ENCODE results near the gene PLTP.

Gene PLTP

DNA sequence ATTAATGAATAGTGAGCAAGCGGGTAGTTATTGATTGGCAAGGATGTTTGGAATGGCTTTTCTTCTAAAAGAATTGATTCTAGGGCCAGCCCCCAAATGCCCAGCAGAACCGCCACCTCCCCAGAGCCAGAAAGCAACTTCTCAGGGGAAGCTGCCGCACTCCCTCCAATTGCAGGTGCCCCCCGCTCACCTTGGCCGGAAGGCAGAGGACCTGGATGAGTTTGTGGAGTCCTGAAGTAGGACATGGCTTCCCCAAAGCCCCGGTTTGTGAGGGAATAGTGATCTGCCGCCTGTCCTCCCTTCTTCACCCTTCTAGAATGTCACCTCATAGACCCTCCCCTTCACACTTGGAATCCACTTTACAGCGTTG, 24.6 kb downstream of the PLTP start, which contains the start of gene SPATA25:
TSS of gene SPATA25 (minus strand) at position 277 of the 370 bp plus-strand sequence. CDS start at position 245, 32 bp downstream.
- H2BK120ac ChIP-seq (ENCODE audit: low read depth, low read length), result no peak within 1 kb of the TSS
- no CpG with 5 or more reads among the region's 8 CpGs for WGBS, 2 donors (ENCODE audit: extremely low coverage in 2 of 2, insufficient read length in 2 of 2, insufficient replicate concordance in 1 of 2)
- H3K9me3 ChIP-seq (replicated peaks in 1 of 2; ENCODE audit: control insufficient read depth in 2 of 2, insufficient read depth in 1 of 2, low read depth in 1 of 2, low read length in 2 of 2), result peaks cover 0 to 1% of the 10 kb centered on the region in 2 donors

DNA sequence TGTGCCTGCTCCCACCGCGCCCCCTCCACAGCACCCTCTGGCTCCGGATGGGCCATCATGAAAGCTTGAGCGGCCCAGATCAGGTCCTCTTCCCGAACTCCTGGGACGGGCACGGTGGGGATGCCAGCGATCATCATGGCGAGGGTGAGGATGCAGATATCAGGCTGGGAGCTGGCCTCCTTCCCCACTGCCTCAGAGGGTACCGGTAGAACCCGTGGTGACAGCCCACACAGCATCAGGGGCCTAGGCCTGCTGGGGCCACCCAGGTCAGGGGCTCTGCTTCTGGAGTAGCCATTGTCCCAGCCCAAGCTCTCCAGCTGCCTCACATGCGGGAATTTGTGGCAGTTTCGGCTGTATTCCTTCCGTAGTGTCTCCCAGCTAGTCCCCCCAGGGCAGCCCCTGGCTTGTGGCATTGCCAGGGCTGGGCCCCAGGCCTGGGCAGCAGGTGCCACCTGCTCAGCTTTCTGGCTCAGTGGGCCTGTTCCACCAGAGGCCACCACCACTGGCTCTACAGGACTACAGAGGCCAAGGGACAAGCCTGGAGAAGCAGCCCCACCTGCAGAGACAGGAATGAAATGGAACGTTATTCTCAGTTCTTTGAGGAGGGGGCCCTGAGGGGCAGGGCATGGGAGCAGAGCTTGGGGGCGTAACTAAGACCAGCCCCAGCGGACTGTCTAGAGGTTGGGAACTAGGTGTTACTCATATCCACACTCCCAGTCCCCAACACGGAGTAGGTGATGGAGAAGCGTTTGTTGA, 25.2 kb downstream of the PLTP start:
- Histone ChIP-seq H3K4ac (ENCODE audit: low read length) (no peak overlapping the region), H3K23ac (ENCODE audit: low read depth, low read length, poor library complexity) (no peak overlapping the region), H3K36me3 (replicated peaks in 1 of 2; ENCODE audit: control insufficient read depth in 2 of 2, insufficient read depth in 2 of 2, low read length in 2 of 2) (peaks cover 19 to 46% of the 10 kb centered on the region in 2 donors), H3K18ac (ENCODE audit: low read length) (no peak overlapping the region), H3K9me3 (replicated peaks in 1 of 2; ENCODE audit: control insufficient read depth in 2 of 2, insufficient read depth in 1 of 2, low read depth in 1 of 2, low read length in 2 of 2) (peaks cover 0 to 1% of the 10 kb centered on the region in 2 donors), H3K14ac (ENCODE audit: low read length) (no peak overlapping the region), H4K91ac (ENCODE audit: low read depth, low read length, poor library complexity) (no peak overlapping the region), H2BK12ac (ENCODE audit: low read length) (no peak overlapping the region), H2BK120ac (ENCODE audit: low read depth, low read length) (no peak overlapping the region), H2AK5ac (ENCODE audit: low read depth, low read length) (no peak overlapping the region), H3K27me3 (ENCODE audit: control insufficient read depth in 3 of 3, insufficient read depth in 3 of 3, low read depth in 1 of 3, low read length in 3 of 3) (peaks cover 0 to 7% (median 0%) of the 10 kb centered on the region in 3 experiments), H4K8ac (ENCODE audit: low read depth, low read length) (no peak overlapping the region), H2BK5ac (ENCODE audit: low read length) (no peak overlapping the region), H2AFZ (ENCODE audit: low read length) (no peak overlapping the region), H3K79me1 (ENCODE audit: low read depth, low read length) (peaks cover 2% of the 10 kb centered on the region), H3K4me2 (ENCODE audit: insufficient read depth, low read length, poor library complexity, severe bottlenecking) (no peak overlapping the region), H3K4me3 (ENCODE audit: low read length in 2 of 2) (no peak overlapping the region), H3K9ac (ENCODE audit: low read depth, low read length, poor library complexity) (no peak overlapping the region), H3K4me1 (ENCODE audit: control insufficient read depth in 2 of 2, insufficient read depth in 1 of 2, low read depth in 1 of 2, low read length in 2 of 2) (peaks cover 3 to 5% of the 10 kb centered on the region in 2 donors), H3K27ac (replicated peaks; ENCODE audit: low read length) (no peak overlapping the region), H2BK15ac (ENCODE audit: low read length) (no peak overlapping the region)
- no peak for DNase-seq (ENCODE audit: low spot score)
- WGBS, 2 donors (ENCODE audit: extremely low coverage in 2 of 2, insufficient read length in 2 of 2, insufficient replicate concordance in 1 of 2), result no CpG with 5 or more reads among the region's 19 CpGs

More for the DNA sequence above, 24.6 kb downstream of the PLTP start, which contains the start of gene SPATA25:
- Histone ChIP-seq H3K9ac (ENCODE audit: low read depth, low read length, poor library complexity) (no peak within 1 kb of the TSS), H2AFZ (ENCODE audit: low read length) (no peak within 1 kb of the TSS), H3K27ac (replicated peaks; ENCODE audit: low read length) (no peak within 1 kb of the TSS), H2BK5ac (ENCODE audit: low read length) (no peak within 1 kb of the TSS), H3K4ac (ENCODE audit: low read length) (no peak within 1 kb of the TSS), H3K36me3 (replicated peaks in 1 of 2; ENCODE audit: control insufficient read depth in 2 of 2, insufficient read depth in 2 of 2, low read length in 2 of 2) (peaks cover 19 to 45% of the 10 kb centered on the region in 2 donors), H3K4me3 (ENCODE audit: low read length in 2 of 2) (no peak within 1 kb of the TSS), H4K8ac (ENCODE audit: low read depth, low read length) (no peak within 1 kb of the TSS), H3K79me1 (ENCODE audit: low read depth, low read length) (peaks cover 2% of the 10 kb centered on the region), H3K14ac (ENCODE audit: low read length) (no peak within 1 kb of the TSS), H3K4me2 (ENCODE audit: insufficient read depth, low read length, poor library complexity, severe bottlenecking) (no peak within 1 kb of the TSS), H3K18ac (ENCODE audit: low read length) (no peak within 1 kb of the TSS), H2BK15ac (ENCODE audit: low read length) (no peak within 1 kb of the TSS), H3K23ac (ENCODE audit: low read depth, low read length, poor library complexity) (no peak within 1 kb of the TSS), H3K27me3 (ENCODE audit: control insufficient read depth in 3 of 3, insufficient read depth in 3 of 3, low read depth in 1 of 3, low read length in 3 of 3) (peaks cover 0 to 7% (median 0%) of the 10 kb centered on the region in 3 experiments), H4K91ac (ENCODE audit: low read depth, low read length, poor library complexity) (no peak within 1 kb of the TSS), H3K4me1 (ENCODE audit: control insufficient read depth in 2 of 2, insufficient read depth in 1 of 2, low read depth in 1 of 2, low read length in 2 of 2) (peaks cover 5 to 6% of the 10 kb centered on the region in 2 donors), H2BK12ac (ENCODE audit: low read length) (no peak within 1 kb of the TSS), H2AK5ac (ENCODE audit: low read depth, low read length) (no peak within 1 kb of the TSS)
- no peak for DNase-seq (ENCODE audit: low spot score)

DNA sequence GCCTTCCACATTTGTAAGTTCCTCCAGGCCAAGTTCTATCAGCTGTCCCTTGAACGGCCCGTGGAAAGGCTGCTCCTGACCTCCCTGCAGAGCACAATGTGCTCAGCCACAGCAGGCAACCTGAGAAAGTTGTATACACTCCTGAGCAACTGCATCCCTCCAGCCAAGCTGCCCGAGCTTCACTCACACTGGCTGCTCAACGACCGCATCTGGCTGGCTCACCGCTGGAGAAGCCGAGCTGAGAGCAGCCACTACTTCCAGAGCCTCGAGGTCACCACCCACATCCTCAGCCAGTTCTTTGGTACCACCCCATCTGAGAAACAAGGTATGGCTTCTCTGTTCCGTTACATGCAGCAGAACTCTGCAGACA, 28.9 kb downstream of the PLTP start:
- Histone ChIP-seq H3K79me1 (ENCODE audit: low read depth, low read length) (peaks cover 1% of the 10 kb centered on the region), H2AFZ (ENCODE audit: low read length) (no peak overlapping the region), H4K8ac (ENCODE audit: low read depth, low read length) (no peak overlapping the region), H3K27me3 (ENCODE audit: control insufficient read depth in 3 of 3, insufficient read depth in 3 of 3, low read depth in 1 of 3, low read length in 3 of 3) (no peaks in the 10 kb centered on the region), H3K14ac (ENCODE audit: low read length) (no peak overlapping the region), H2BK15ac (ENCODE audit: low read length) (no peak overlapping the region), H3K36me3 (replicated peaks in 1 of 2; ENCODE audit: control insufficient read depth in 2 of 2, insufficient read depth in 2 of 2, low read length in 2 of 2) (peaks cover 19 to 51% of the 10 kb centered on the region in 2 donors), H4K91ac (ENCODE audit: low read depth, low read length, poor library complexity) (no peak overlapping the region), H2BK120ac (ENCODE audit: low read depth, low read length) (no peak overlapping the region), H3K4me2 (ENCODE audit: insufficient read depth, low read length, poor library complexity, severe bottlenecking) (no peak overlapping the region), H3K9ac (ENCODE audit: low read depth, low read length, poor library complexity) (no peak overlapping the region), H3K9me3 (replicated peaks in 1 of 2; ENCODE audit: control insufficient read depth in 2 of 2, insufficient read depth in 1 of 2, low read depth in 1 of 2, low read length in 2 of 2) (peaks cover 0 to 1% of the 10 kb centered on the region in 2 donors), H3K18ac (ENCODE audit: low read length) (no peak overlapping the region), H3K23ac (ENCODE audit: low read depth, low read length, poor library complexity) (no peak overlapping the region), H2BK5ac (ENCODE audit: low read length) (no peak overlapping the region), H3K27ac (replicated peaks; ENCODE audit: low read length) (no peak overlapping the region), H3K4ac (ENCODE audit: low read length) (no peak overlapping the region), H3K4me3 (ENCODE audit: low read length in 2 of 2) (no peak overlapping the region), H2BK12ac (ENCODE audit: low read length) (no peak overlapping the region), H3K4me1 (ENCODE audit: control insufficient read depth in 2 of 2, insufficient read depth in 1 of 2, low read depth in 1 of 2, low read length in 2 of 2) (peaks cover 0 to 3% of the 10 kb centered on the region in 2 donors), H2AK5ac (ENCODE audit: low read depth, low read length) (no peak overlapping the region)
- WGBS, 2 donors (ENCODE audit: extremely low coverage in 2 of 2, insufficient read length in 2 of 2, insufficient replicate concordance in 1 of 2), result no CpG with 5 or more reads among the region's 9 CpGs
- no peak for DNase-seq (ENCODE audit: low spot score)

DNA sequence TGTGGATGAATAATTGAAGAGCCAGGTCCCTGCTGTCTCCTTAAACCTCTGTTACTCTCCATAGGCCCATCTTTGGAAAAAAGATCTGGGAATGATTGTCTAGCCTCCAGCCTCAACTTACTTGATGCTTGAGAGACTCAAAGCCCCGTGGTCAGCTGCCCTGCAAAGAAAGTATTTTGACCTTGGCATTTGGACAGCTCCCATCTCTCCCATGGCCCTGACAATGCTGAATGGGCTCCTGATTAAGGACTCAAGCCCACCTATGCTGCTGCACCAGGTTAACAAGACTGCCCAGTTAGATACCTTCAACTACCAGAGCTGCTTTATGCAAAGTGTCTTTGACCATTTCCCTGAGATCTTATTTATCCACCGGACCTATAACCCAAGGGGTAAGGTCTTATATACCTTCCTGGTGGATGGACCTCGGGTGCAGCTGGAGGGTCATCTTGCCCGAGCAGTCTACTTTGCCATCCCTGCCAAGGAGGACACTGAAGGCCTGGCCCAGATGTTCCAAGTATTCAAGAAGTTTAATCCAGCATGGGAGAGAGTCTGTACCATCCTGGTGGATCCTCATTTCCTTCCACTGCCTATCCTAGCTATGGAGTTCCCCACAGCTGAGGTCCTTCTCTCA, 29.4 kb downstream of the PLTP start:
- no peak overlapping the region for H2BK5ac ChIP-seq (ENCODE audit: low read length)
- H3K27ac ChIP-seq (replicated peaks; ENCODE audit: low read length), result no peak overlapping the region
- H2AK5ac ChIP-seq (ENCODE audit: low read depth, low read length), result no peak overlapping the region
- peaks cover 1% of the 10 kb centered on the region for H3K79me1 ChIP-seq (ENCODE audit: low read depth, low read length)
- H3K4ac ChIP-seq (ENCODE audit: low read length), result no peak overlapping the region
- H3K4me2 ChIP-seq (ENCODE audit: insufficient read depth, low read length, poor library complexity, severe bottlenecking), result no peak overlapping the region
- H2BK15ac ChIP-seq (ENCODE audit: low read length), result no peak overlapping the region
- no peak overlapping the region for H3K4me3 ChIP-seq (ENCODE audit: low read length in 2 of 2)
- H4K8ac ChIP-seq (ENCODE audit: low read depth, low read length), result no peak overlapping the region
- no peak overlapping the region for H2AFZ ChIP-seq (ENCODE audit: low read length)
- no peak overlapping the region for H2BK12ac ChIP-seq (ENCODE audit: low read length)
- no peak for DNase-seq (ENCODE audit: low spot score)
- H3K18ac ChIP-seq (ENCODE audit: low read length), result no peak overlapping the region
- no peak overlapping the region for H3K9ac ChIP-seq (ENCODE audit: low read depth, low read length, poor library complexity)
- no peak overlapping the region for H4K91ac ChIP-seq (ENCODE audit: low read depth, low read length, poor library complexity)
- H3K27me3 ChIP-seq (ENCODE audit: control insufficient read depth in 3 of 3, insufficient read depth in 3 of 3, low read depth in 1 of 3, low read length in 3 of 3), result no peaks in the 10 kb centered on the region
- peaks cover 0 to 3% of the 10 kb centered on the region in 2 donors for H3K4me1 ChIP-seq (ENCODE audit: control insufficient read depth in 2 of 2, insufficient read depth in 1 of 2, low read depth in 1 of 2, low read length in 2 of 2)
- H3K14ac ChIP-seq (ENCODE audit: low read length), result no peak overlapping the region
- H3K23ac ChIP-seq (ENCODE audit: low read depth, low read length, poor library complexity), result no peak overlapping the region
- no CpG with 5 or more reads among the region's 4 CpGs for WGBS, 2 donors (ENCODE audit: extremely low coverage in 2 of 2, insufficient read length in 2 of 2, insufficient replicate concordance in 1 of 2)
- peaks cover 0 to 1% of the 10 kb centered on the region in 2 donors for H3K9me3 ChIP-seq (replicated peaks in 1 of 2; ENCODE audit: control insufficient read depth in 2 of 2, insufficient read depth in 1 of 2, low read depth in 1 of 2, low read length in 2 of 2)
- H2BK120ac ChIP-seq (ENCODE audit: low read depth, low read length), result no peak overlapping the region
- peaks cover 21 to 54% of the 10 kb centered on the region in 2 donors for H3K36me3 ChIP-seq (replicated peaks in 1 of 2; ENCODE audit: control insufficient read depth in 2 of 2, insufficient read depth in 2 of 2, low read length in 2 of 2)
